ENCODE results near the gene BANP. TPM values are rescaled to one million over a fixed set of nuclear protein-coding genes. Genes with fewer than 3 reads are reported as not detected.
"Not testable (repeated sequence)": the region's sequence is repeated elsewhere in the genome, so short reads cannot be mapped to it uniquely, and the experiment has no call there.

BANP gene
- total RNA-seq, 1 experiment from 2014 or later: 34.5 TPM

DNA sequence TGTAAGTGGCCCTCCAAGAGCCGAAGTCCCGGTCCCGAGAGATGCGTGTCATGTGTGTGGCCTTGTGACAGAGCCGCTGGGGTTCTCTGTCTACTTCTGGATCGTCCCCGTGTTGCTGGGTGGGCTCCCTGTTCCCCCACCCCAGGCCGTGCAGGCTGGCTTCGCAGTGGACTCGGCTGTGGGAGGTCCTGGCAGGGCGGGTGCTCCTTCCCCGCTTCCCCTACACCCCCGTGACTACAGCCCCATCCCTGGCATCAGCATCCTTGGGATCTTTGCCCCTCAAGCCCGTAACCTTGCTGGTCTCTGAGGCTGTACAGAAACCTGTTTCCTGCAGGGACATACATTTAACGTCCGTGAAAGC is 136.3 kb downstream of the BANP start:
- Mint-ChIP-seq H3K27me3 (ENCODE audit: low read depth) (no peaks in the 10 kb centered on the region), H3K36me3 (no peaks in the 10 kb centered on the region), H3K27ac (no peak overlapping the region), H3K9me3 (no peaks in the 10 kb centered on the region), H3K4me1 (no peaks in the 10 kb centered on the region), H3K4me3 (no peak overlapping the region)
- POLR2A ChIA-PET: no interaction called here
- ATAC-seq: no peak
- no peak for TF ChIP-seq FOXK1 (CRISPR knock-in tag; IDR thresholded peaks at IDR 0.05)
- no peak for DNase-seq (ENCODE audit: low spot score)
- CTCF ChIA-PET: no interaction called here

- ATAC-seq (no peak), DNase-seq (ENCODE audit: low spot score) (no peak)
- no peaks in the 10 kb centered on the region for H3K36me3 Mint-ChIP-seq
- no peak for TF ChIP-seq ZNF423 (CRISPR knock-in tag; IDR thresholded peaks at IDR 0.05)
- no peak for TF ChIP-seq ZNF219 (CRISPR knock-in tag; IDR thresholded peaks at IDR 0.05; ENCODE audit: borderline replicate concordance)
- TF ChIP-seq ERG (CRISPR knock-in tag; IDR thresholded peaks at IDR 0.05): no peak
- TF ChIP-seq ZNF281 (CRISPR knock-in tag; IDR thresholded peaks at IDR 0.05): no peak
- no peak for TF ChIP-seq ZBTB21 (CRISPR knock-in tag; IDR thresholded peaks at IDR 0.05; ENCODE audit: borderline replicate concordance)
- TF ChIP-seq ZNF263 (CRISPR knock-in tag; IDR thresholded peaks at IDR 0.05; ENCODE audit: low read depth): no peak
- TF ChIP-seq ZNF671 (CRISPR knock-in tag; IDR thresholded peaks at IDR 0.05): no peak
- TF ChIP-seq, protein P1, sequence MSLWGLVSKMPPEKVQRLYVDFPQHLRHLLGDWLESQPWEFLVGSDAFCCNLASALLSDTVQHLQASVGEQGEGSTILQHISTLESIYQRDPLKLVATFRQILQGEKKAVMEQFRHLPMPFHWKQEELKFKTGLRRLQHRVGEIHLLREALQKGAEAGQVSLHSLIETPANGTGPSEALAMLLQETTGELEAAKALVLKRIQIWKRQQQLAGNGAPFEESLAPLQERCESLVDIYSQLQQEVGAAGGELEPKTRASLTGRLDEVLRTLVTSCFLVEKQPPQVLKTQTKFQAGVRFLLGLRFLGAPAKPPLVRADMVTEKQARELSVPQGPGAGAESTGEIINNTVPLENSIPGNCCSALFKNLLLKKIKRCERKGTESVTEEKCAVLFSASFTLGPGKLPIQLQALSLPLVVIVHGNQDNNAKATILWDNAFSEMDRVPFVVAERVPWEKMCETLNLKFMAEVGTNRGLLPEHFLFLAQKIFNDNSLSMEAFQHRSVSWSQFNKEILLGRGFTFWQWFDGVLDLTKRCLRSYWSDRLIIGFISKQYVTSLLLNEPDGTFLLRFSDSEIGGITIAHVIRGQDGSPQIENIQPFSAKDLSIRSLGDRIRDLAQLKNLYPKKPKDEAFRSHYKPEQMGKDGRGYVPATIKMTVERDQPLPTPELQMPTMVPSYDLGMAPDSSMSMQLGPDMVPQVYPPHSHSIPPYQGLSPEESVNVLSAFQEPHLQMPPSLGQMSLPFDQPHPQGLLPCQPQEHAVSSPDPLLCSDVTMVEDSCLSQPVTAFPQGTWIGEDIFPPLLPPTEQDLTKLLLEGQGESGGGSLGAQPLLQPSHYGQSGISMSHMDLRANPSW (CRISPR knock-in tag; conservative IDR thresholded peaks at IDR 0.05; ENCODE audit: low read depth): no peak
- no peaks in the 10 kb centered on the region for H3K4me1 Mint-ChIP-seq
- ChIA-PET POLR2A (no interaction called here), CTCF (no interaction called here)
- no peaks in the 10 kb centered on the region for H3K9me3 Mint-ChIP-seq
- no peak overlapping the region for H3K27ac Mint-ChIP-seq
- no peak overlapping the region for H3K4me3 Mint-ChIP-seq
- no peaks in the 10 kb centered on the region for H3K27me3 Mint-ChIP-seq (ENCODE audit: low read depth)
Observed at GRCh38 chr16:88088161-88088581, 136.9 kb downstream of the BANP start.

GRCh38 chr16:88088611-88089010 is 137.4 kb downstream of the BANP start:
- H3K27me3 Mint-ChIP-seq (ENCODE audit: low read depth); DNase-seq (ENCODE audit: low spot score); H3K4me3 Mint-ChIP-seq; POLR2A ChIA-PET; ATAC-seq; H3K27ac Mint-ChIP-seq; H3K4me1 Mint-ChIP-seq; CTCF ChIA-PET; H3K36me3 Mint-ChIP-seq; H3K9me3 Mint-ChIP-seq: not testable (repeated sequence)

DNA sequence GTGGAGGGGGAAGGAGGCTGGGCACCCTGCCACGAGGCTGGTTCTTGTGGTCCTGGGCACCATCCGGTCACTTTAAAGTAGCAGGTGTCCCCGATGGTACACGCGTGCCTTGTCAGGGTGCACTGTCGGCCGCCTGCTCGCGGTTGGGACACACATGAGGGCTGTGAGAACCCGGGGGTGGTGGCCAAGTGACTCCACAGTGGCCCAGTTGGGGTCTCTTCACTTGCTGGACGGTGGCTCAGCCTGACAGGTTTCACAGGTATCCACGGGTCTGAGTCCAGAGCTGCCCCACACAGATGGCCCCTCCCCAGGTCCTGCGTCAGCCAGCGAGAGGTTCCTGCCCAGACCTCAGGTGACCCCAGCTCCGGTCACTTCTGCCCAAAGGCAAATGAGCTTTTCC is 137.8 kb downstream of the BANP start:
- CTCF ChIA-PET; H3K27ac Mint-ChIP-seq; H3K27me3 Mint-ChIP-seq (ENCODE audit: low read depth); DNase-seq (ENCODE audit: low spot score); H3K4me3 Mint-ChIP-seq; POLR2A ChIA-PET; H3K9me3 Mint-ChIP-seq; H3K36me3 Mint-ChIP-seq; ATAC-seq; H3K4me1 Mint-ChIP-seq: not testable (repeated sequence)

- H3K36me3 Mint-ChIP-seq; H3K4me3 Mint-ChIP-seq; POLR2A ChIA-PET; H3K4me1 Mint-ChIP-seq; DNase-seq (ENCODE audit: low spot score); ATAC-seq; H3K9me3 Mint-ChIP-seq; H3K27ac Mint-ChIP-seq; CTCF ChIA-PET; H3K27me3 Mint-ChIP-seq (ENCODE audit: low read depth): not testable (repeated sequence)
Observed at GRCh38 chr16:88089632-88090376, 138.6 kb downstream of the BANP start.

DNA sequence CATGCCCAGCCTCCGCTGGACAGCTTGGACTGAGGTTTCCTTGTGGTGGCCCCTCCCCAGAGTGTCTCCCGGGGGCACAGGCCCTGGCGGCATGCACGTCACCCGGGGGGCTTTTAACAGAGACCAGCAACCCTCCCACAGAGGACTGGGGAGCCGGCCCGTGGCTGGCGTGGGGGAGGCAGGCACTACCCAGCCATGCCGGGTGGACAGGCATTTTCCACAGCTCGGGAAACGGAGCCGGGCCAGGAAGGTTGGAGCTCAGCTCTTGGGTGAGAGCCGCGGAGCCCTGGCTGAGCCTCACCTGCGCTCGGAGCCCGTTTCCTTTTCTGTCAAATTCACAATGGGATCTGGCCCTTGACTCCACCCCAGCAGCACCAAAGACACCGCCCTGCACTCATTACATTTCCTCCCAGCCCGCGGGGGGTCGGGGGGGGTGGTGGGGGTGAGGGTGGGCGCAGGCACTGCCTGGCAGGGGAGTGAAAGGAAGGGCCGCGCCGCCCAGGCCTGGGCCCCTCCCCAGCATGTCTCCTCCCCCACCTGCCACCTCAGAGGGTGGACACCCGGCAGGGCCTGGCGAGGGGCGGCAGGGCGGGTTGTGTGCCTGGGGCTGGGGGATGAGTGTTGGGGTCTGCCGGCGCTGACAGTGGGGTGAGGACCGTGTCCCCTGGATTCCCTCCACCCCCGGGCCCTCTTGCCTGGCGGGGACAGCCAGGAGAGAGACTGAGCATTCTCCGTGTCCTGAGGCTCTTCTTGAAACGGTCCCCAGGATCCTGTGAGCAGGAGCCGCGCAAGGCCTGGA is 139.3 kb downstream of the BANP start:
- H3K4me1 Mint-ChIP-seq; H3K36me3 Mint-ChIP-seq; H3K27ac Mint-ChIP-seq; H3K27me3 Mint-ChIP-seq (ENCODE audit: low read depth); POLR2A ChIA-PET; H3K9me3 Mint-ChIP-seq; ATAC-seq; H3K4me3 Mint-ChIP-seq; CTCF ChIA-PET; DNase-seq (ENCODE audit: low spot score): not testable (repeated sequence)

GRCh38 chr16:88091221-88091971 is 140.2 kb downstream of the BANP start:
- ATAC-seq: peak; percentile 49
- H3K27ac Mint-ChIP-seq; POLR2A ChIA-PET; DNase-seq (ENCODE audit: low spot score); H3K27me3 Mint-ChIP-seq (ENCODE audit: low read depth); H3K36me3 Mint-ChIP-seq; H3K9me3 Mint-ChIP-seq; H3K4me1 Mint-ChIP-seq; CTCF ChIA-PET; H3K4me3 Mint-ChIP-seq: not testable (repeated sequence)

Data from WTC11 (cell line).